ENCODE measurements around the gene STAT1. TPM values are rescaled to one million over a fixed set of nuclear protein-coding genes. Genes with fewer than 3 reads are reported as not detected.

STAT1 gene
- total RNA-seq, 1 donor from 2014 or later, result 60.7 TPM

GRCh38 chr2:191032588-191033429 is 18.8 kb upstream of the STAT1 start:
- peak; percentile 12 for DNase-seq (ENCODE audit: low spot score)

DNA sequence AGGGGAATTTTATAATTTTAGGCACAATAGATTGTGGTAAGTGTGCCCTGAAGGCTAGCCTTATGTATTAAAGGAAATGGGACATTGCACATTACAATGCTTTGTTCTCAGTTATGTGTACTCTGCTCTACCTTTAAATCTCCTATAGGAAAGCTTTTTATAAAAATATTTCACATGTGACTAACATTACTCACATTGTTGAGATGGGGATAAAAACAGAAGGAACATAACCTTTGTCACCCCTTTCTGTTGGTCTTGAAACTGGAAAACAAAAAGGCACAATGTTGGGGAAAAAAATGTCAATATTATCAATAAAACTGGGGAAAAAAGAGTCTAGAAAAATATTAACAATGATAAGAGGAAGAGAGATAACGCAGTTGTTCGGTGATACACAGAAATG is 17.3 kb upstream of the STAT1 start:
- no peak for DNase-seq (ENCODE audit: low spot score)

DNA sequence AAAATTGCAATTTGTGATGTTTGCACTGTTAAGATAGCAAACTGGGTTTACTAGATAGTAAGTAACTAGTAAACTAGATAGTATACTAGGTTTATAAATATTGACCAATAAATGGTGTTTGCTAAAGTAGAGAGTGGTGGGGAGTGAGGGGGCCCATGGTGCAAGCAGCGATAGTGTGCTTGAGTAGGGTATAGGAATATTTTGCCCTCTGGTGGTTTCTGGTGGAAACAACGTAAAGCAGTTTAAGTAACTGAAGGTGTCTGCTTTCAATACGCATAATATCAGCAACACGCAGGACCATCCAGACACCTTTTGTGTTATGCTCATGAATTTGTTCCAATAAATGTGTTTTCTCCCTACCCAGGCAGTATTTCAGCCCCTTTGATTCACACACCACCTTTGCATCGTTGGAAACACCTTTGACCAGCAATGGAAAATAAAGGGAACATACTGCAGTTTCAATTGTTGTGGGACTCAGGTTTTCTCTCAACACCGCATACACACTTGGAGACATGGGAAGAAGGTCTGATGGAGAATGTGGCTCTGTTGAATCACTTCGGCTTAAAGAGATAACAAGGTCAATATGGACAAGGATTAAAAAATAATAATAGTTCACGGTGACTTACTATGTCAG is 16.7 kb upstream of the STAT1 start:
- peak; percentile 41 for DNase-seq (ENCODE audit: low spot score)

GRCh38 chr2:191029280-191029950 is 15.4 kb upstream of the STAT1 start:
- DNase-seq (ENCODE audit: low spot score), result no peak

GRCh38 chr2:191026377-191026776 is 12.4 kb upstream of the STAT1 start:
- DNase-seq (ENCODE audit: low spot score), result no peak

- no peak for DNase-seq (ENCODE audit: low spot score)
Measured at GRCh38 chr2:191025135-191025534, 11.2 kb upstream of the STAT1 start.

DNA sequence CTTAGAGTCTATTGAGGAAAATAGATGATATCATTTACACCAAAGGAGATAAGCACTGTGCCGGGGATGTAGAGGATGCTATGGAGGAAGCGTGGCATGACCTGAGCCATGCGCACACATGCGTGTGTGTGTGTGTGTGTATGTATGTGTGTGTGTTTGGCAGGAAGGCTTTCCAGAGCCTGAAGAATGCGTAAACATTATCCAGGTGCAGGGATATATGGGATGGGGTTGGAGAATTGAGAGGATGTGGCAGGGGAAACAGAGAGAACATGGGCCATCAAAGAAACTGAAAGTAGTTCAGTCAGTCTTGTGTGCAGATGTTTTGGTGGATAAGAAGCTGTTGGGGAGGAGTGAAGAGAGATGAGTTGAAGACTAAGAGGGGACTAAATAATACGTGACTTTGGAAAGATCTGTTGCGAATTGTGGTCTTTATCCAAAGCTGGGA is 9.3 kb upstream of the STAT1 start:
- DNase-seq (ENCODE audit: low spot score), result no peak

- peak; percentile 33 for DNase-seq (ENCODE audit: low spot score)
Measured at GRCh38 chr2:191020742-191021381, 6.9 kb upstream of the STAT1 start.

DNA sequence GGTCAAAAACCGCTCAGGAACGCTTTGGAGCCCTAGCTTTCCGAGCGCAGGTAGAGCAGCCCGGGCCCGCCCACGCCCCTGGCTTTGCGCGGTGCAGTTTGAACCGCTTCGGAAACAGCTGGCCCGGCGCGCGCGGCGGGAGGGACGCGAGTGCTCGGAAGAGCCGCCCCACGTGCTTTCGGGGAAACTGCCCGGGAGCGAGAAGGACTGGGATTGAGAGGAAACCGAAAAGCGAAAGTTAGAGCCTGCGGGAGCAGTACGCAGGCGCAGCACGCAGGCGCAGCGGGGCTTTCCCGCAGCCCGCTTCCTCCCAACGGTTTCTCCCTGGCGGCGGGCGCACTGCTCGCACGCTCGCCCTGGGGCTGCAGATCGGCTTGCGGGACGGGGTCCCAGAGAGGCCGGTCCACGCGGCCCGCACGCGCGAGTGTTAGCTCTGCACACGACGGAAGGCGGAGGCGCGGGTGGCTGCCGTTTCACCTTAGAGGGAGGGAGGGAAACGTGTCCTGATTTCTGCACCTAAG is 6.3 kb upstream of the STAT1 start:
- DNase-seq (ENCODE audit: low spot score), result peak; percentile 98

DNA sequence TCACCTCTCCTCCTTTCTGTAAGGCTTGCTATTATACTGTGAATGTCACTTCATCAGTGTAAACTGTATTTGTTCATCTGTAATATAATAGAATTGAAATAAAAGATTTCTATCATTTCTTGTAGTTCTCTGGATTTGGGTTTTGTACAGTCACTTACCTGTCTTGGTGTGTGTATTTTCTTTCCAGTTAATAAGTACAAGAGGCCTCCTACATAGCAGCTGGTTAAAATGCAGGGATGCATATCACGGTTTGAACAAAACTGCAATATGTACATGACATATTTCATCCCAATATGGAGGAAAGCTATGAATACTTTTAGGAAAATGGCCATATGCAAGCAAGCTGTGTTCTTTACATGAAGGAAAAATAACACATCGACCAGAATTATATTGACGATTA is 5.4 kb upstream of the STAT1 start:
- no peak for DNase-seq (ENCODE audit: low spot score)

GRCh38 chr2:191018643-191019119 is 4.7 kb upstream of the STAT1 start:
- no peak for DNase-seq (ENCODE audit: low spot score)

- DNase-seq (ENCODE audit: low spot score), result no peak
Measured at GRCh38 chr2:191018048-191018447, 4.1 kb upstream of the STAT1 start.

DNA sequence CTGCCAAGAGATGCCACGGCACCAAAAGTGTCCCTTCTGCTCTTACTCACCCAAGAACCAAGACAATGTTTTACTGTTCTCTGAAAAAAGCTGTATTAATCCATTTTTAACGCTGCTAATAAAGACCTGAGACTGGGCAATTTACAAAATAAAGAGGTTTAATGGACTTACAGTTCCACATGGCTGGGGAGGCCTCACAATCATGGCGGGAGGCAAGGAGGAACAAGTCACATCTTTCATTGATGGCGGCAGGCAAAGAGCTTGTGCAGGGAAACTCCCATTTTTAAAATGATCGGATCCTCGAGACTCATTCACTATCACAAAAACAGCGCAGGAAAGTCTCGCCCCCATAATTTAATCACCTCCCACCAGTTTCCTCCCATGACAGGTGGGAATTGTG is 1.9 kb upstream of the STAT1 start:
- no peak for DNase-seq (ENCODE audit: low spot score)

DNA sequence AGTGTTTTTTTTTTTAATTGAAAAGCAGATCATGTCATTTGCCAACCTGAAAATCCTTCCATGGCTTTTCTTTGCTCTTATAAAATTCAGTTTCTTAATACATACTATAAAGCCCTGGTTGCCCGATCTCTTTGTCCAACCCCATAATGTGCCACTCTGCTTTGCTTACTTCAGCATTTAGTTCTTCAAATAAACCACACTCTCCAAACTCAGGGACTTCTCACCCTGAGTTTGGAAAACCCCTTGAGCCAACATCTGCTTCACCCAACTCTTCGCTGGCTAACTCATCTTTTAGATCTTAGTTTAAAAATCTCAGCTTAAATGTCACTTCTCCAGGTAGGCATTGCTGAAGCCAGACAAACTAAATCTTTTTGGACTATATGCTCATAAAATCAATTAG is 1.3 kb upstream of the STAT1 start:
- DNase-seq (ENCODE audit: low spot score), result no peak

GRCh38 chr2:191014653-191015020 is 666 bp upstream of the STAT1 start:
- DNase-seq (ENCODE audit: low spot score), result no peak

- no peak for DNase-seq (ENCODE audit: low spot score)
Measured at GRCh38 chr2:191013682-191013931, 364 bp downstream of the STAT1 start.

DNA sequence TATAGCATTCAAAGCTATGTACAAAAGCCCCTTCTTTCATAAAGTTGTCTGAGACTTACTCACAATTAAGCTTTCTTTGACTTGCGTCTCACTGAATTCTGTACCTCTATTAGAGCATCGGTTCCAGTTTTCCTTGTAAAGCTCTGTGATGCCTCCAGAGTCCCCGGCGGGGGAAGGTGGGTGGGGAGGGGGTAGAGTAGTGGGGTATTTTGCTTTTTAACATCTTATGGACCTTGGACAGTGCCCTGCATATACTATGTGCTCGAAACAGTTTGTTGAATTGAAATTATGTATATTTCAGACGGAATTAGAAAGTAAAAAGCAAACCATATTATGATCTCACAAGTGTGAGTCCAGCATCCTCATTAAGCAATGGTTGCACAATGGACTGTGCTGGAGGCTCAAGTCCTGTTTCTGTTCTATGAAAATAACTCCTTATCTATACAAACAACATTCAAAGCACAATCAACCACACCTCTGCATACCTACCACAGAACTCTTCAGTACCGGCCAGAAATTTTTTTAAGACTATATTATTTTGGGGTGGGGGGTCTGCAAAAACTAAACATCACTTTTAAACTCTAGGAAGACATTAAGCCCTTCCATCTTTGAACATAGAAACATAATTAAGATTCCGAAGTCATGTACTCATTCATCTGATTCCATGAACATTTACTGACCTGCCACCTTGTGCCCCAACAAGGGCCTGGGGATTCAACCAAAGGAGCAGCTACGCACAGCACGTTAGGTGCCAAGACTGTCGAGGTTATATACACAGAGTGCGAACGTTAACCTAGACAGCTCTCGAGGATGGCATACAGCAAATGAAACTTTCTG is 908 bp downstream of the STAT1 start:
- no peak for DNase-seq (ENCODE audit: low spot score)

DNA sequence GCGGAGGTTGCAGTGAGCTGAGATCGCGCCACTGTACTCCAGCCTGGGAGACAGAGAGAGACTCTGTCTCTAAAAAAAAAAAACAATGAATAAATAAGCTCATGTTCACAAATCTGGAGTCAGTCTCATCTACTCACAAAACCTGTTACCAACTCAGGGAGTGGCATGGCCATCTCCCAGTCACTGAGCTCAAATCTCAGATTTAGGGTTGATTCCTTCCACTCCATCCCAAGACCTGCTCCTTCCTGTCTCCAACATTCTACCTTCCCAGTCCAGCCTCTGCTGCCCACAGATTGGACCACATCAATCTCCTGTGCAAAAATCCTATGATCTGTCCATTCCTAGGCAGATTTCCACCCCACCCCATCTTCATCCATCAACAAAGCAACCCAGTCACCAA is 1.6 kb downstream of the STAT1 start:
- DNase-seq (ENCODE audit: low spot score), result no peak

- no peak for DNase-seq (ENCODE audit: low spot score)
Measured at GRCh38 chr2:191010887-191011885, 2.8 kb downstream of the STAT1 start.
